GM12873 (cell line): Measurements from ENCODE around the gene CORO2B.

Source experiments
- TF ChIP-seq, protein P1 (sequence below): IDR thresholded peaks from 2 replicates; pipeline ENCODE4 v1.5.1; 2012; ENCODE audit warnings: low read depth, mild to moderate bottlenecking, moderate library complexity, low read length, control low read depth; ENCODE audit not compliant: insufficient read depth; ENCODE audit errors: missing control alignments

CORO2B gene

GRCh38 chr15:68650901-68651709 is 72.3 kb downstream of the CORO2B start:
- TF ChIP-seq, protein P1, sequence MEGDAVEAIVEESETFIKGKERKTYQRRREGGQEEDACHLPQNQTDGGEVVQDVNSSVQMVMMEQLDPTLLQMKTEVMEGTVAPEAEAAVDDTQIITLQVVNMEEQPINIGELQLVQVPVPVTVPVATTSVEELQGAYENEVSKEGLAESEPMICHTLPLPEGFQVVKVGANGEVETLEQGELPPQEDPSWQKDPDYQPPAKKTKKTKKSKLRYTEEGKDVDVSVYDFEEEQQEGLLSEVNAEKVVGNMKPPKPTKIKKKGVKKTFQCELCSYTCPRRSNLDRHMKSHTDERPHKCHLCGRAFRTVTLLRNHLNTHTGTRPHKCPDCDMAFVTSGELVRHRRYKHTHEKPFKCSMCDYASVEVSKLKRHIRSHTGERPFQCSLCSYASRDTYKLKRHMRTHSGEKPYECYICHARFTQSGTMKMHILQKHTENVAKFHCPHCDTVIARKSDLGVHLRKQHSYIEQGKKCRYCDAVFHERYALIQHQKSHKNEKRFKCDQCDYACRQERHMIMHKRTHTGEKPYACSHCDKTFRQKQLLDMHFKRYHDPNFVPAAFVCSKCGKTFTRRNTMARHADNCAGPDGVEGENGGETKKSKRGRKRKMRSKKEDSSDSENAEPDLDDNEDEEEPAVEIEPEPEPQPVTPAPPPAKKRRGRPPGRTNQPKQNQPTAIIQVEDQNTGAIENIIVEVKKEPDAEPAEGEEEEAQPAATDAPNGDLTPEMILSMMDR, result peak; percentile 79

- TF ChIP-seq, protein P1, result no peak
Observed at GRCh38 chr15:68651916-68652525, 73.2 kb downstream of the CORO2B start.

DNA sequence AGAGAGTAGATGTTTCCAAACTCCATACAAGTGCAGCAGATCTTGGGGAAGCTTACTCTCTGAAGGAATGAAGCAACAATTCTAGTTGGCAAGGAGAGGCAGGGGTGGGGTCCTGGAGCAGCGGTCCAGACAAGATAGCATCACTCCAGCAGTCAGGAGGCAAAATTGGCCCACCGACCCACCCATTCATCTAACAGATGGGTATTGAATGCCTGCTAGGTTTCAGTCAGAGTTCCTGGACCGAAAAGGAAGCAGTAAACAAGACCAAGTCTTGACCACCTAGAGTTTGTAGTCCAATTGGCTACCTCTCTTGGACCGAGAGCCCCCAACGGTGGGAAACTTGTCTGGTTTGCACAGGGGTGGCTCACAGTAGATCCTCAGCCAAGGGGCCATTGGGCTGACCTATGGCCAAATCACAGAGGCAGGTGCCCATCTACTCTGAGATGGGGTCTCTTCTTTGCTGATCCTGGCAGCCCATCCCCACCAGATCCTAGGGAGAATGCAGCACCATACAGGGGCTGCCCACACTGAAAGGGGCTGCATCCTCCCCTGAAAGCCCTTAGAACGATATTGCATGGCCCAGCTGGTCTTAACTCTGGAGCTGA is 74.3 kb downstream of the CORO2B start:
- TF ChIP-seq, protein P1, result no peak

DNA sequence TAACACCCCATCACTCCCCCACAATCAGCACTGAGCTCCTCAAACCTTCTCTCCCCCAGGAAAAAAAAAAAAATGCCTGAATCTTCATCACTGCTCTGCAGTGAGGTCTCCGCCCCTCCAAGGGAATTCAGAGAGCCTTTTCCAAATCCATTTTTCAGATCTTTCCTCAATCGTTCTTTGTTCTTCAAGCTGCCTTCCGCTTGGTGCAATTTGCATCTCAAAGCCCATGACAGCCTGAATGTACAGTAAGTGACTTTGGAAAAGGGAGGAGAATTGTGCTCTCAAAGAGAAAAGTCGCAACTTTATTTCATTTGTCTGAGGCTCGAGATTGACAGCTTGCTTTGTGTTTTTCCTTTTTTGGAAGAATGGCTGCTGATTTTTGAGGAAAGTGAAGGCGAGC is 75.0 kb downstream of the CORO2B start:
- TF ChIP-seq, protein P1, result no peak

DNA sequence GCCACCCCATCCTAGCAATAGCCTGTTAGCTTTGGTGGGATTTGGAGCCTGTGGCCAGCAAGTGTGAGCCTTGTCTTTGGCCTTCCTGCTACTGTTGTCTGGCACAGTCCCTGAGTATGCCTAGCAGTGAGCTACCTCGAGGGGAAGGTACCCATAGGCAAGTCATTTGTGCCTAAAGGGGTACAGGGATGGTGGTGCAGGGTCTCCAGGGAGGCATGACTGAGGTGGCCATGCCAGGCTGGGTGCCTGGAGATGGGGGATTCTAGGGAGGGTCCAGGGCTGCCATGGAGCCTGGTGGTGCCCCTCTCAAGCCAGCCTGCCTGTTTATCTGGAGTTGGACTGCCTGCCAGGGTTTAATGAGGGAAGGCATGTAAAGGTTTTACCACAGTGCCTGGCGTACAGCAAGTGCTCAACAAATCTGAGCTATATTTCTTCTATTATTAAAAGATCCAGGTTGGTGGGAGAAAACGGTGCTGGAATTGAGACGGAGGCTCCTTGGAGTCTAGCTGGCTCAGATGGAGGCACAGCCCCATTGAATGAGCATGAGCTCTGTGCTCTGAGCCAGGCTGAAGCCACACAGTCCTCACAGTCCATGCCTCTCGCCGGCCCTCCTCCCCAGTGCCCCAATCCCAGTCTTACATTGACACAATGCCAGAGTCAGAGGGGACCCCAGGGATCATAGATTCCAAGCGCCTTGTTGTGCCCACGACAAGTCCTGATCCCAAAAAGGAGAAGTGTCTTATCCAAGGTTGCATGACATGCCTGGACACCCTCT is 76.2 kb downstream of the CORO2B start:
- TF ChIP-seq, protein P1, result no peak

DNA sequence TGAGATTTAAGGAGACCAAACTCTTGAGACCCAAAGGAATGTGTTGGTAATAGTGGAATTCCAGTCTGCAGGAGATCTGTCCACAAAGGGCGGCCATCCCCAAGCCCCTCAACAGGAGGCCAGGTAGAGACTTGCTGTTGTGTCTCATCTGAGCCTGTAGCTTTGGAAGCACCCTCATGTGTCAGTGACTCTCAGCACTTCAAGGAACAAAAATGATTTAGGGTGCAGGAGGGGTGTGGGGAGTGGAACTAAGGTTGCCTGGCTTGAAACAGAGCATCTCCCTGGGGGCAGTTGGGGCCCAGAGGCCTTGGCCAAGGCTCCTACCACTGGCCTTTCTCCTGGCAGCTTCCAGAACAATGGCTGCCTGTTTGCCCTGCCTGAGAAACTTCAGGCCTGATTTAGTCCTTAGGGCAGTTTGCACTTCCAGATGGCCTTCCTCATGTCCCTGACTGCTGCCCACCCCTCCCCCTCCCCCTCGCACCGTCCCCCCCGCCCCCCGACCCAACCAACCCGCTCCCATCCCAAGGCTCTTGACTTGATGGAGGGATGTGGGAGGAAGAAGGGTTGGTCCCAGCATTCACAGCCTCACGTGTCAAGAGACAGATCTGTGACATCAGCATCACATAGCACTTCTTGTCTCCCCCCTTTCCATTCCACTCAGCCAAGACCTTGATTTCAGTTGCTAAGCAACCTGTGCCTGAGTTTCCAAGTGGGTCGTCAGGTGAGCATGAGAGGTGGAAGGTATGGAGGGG is 77.1 kb downstream of the CORO2B start:
- TF ChIP-seq, protein P1, result no peak

DNA sequence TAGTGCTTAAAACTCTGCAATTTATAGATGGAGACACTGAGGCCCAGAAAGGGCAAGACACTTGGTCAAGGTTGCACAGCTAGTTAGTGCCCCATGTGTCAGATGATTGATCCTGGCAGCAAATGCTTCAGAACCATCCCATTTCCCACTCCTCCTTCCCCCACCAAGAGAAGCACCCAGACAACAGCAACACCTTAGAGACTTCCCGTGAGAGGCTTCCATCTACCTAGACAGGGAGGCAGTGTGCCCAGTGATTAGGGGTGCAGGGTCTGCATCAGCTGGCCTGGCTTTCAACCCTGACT is 77.6 kb downstream of the CORO2B start:
- TF ChIP-seq, protein P1, result no peak
